Panc1 (cell line): ENCODE measurements around the gene TOPORS. TPM values are rescaled to one million over a fixed set of nuclear protein-coding genes. Genes with fewer than 3 reads are reported as not detected.

Experiments
- ATAC-seq: fragments of 200-7000 bp; cut with Tn5 transposase; 2 replicates; pipeline ENCODE4 v1.9.1; 2020; ENCODE audit warnings: mild to moderate bottlenecking, moderate library complexity
- BruUV-seq: library from RNA; stranded (reverse); fragments of 400-500 nt; replicated peaks from 2 replicates; lab custom pipeline; 2021; lab: Mats Ljungman, UMichigan
- CTCF ChIA-PET: fragments of 300-600 bp; sonication (Branson Sonifier 250); formaldehyde crosslinking; loops from one replicate; lab custom pipeline; 2022; ENCODE audit warnings: antibody characterized with exemption; lab: Charles Lee
- POLR2A ChIA-PET: fragments of 300-600 bp; sonication (Branson Sonifier 250); formaldehyde crosslinking; loops from one replicate; lab custom pipeline; 2022; ENCODE audit warnings: antibody characterized with exemption; lab: Charles Lee
- DNase-seq: peaks from one replicate; pipeline ENCODE4 v3.0.0-alpha.2; 2010; ENCODE audit warnings: low read depth, low spot score
- H3K27ac ChIP-seq: 2 replicates; pipeline ENCODE4 v1.5.1; 2011; ENCODE audit warnings: mild to moderate bottlenecking, low read length, inconsistent platforms
- H3K27me3 ChIP-seq: fragments of 200-500 bp; sonication (Bioruptor generic); 2 replicates; pipeline ENCODE4 v1.6.0; 2014; ENCODE audit warnings: low read length, inconsistent platforms; ENCODE audit not compliant: control insufficient read depth, insufficient read depth
- H3K36me3 ChIP-seq: fragments of 200-500 bp; sonication (Bioruptor generic); 2 replicates; pipeline ENCODE4 v1.5.1; 2014; ENCODE audit warnings: inconsistent platforms, mild to moderate bottlenecking, low read length, moderate library complexity; ENCODE audit not compliant: control insufficient read depth, insufficient read depth
- H3K4me1 ChIP-seq: 2 replicates; pipeline ENCODE4 v1.5.1; 2011; ENCODE audit warnings: inconsistent platforms, mild to moderate bottlenecking, low read length, moderate library complexity; ENCODE audit not compliant: control insufficient read depth, insufficient read depth
- H3K4me3 ChIP-seq, 2 experiments: 2 replicates each; pipeline ENCODE4 v1.5.1; 2011 to 2012; ENCODE audit warnings: low read depth in 2 of 2, low read length in 2 of 2, mild to moderate bottlenecking in 2 of 2, inconsistent platforms in 1 of 2, moderate library complexity in 1 of 2
- H3K9me3 ChIP-seq: fragments of 200-500 bp; sonication (Bioruptor generic); 2 replicates; pipeline ENCODE4 v1.5.1; 2014; ENCODE audit warnings: low read depth, mild to moderate bottlenecking, inconsistent platforms, low read length, moderate library complexity; ENCODE audit not compliant: control insufficient read depth, insufficient read depth
- CTCF ChIP-seq: fragments of 450-650 bp; IDR thresholded peaks from 2 replicates; pipeline ENCODE4 v1.5.1; 2017; ENCODE audit warnings: mild to moderate bottlenecking
- POLR2AphosphoS5 ChIP-seq: IDR thresholded peaks from 2 replicates; pipeline ENCODE4 v1.6.1; 2012; ENCODE audit warnings: mild to moderate bottlenecking, low read depth, low read length, moderate library complexity
- REST ChIP-seq, 2 experiments: IDR thresholded peaks; 2 replicates each; pipeline ENCODE4 v1.6.1; 2011 to 2012; ENCODE audit warnings: low read depth in 2 of 2, control low read depth in 1 of 2, low read length in 1 of 2, mild to moderate bottlenecking in 1 of 2, moderate library complexity in 1 of 2; ENCODE audit not compliant: insufficient read depth in 1 of 2
- SIN3A ChIP-seq: IDR thresholded peaks from 2 replicates; pipeline ENCODE4 v1.6.1; 2012; ENCODE audit warnings: low read depth, mild to moderate bottlenecking, low read length, moderate library complexity, borderline replicate concordance; ENCODE audit not compliant: insufficient read depth
- TCF7L2 ChIP-seq: IDR thresholded peaks from 2 replicates; pipeline ENCODE4 v1.6.1; 2011; ENCODE audit warnings: mild to moderate bottlenecking, low read depth, low read length, inconsistent platforms
- in situ Hi-C: cut with HindIII; loops from 2 replicates; pipeline ENCODE4 v1.10.0; 2016; ENCODE audit warnings: low sequenced_read_pairs, low pct_unique_long_range_greater_than_20kb
- intact Hi-C: fragments of 100-400 bp; cut with micrococcal nuclease; formaldehyde crosslinking; loops from one replicate; pipeline ENCODE4 v1.10.0; 2022; ENCODE audit not compliant: unreplicated experiment
- total RNA-seq: library from RNA; stranded (reverse); gene quantifications from one replicate; pipeline ENCODE4 v1.2.1, GENCODE V29; 2021; ENCODE audit not compliant: unreplicated experiment

Gene TOPORS
- total RNA-seq, 1 experiment from 2014 or later = 21.2 TPM

DNA sequence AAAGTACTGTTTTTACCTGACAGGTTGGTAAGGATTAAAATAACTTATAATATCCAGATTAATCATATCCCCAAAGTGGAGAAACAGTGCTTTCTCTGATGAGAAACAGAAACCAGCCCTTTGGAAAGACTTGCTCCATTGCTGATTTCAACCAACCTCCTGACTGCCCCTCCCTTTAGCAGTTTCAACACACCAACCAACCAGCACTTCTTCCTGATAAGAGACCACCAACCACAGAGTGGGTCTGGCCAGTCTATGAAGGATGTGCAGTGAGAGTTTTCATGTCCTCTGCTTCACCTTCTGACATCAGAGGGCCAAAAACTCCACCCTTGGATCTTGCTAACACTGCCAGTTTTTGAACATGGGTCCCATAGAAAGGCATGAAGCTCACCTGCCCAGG lies 54.5 kb downstream of the TOPORS start:
- ATAC-seq (no peak), DNase-seq (no peak)
- Histone ChIP-seq H3K36me3 (peaks cover 3% of the 10 kb centered on the region), H3K4me3 (no peak overlapping the region), H3K27me3 (no peaks in the 10 kb centered on the region), H3K4me1 (no peaks in the 10 kb centered on the region; the same call in 1 of the 2 replicates), H3K27ac (no peak overlapping the region), H3K9me3 (no peaks in the 10 kb centered on the region)
- in situ Hi-C loops (no loop called here), intact Hi-C loops (no loop called here)
- ChIA-PET CTCF (no interaction called here), POLR2A (no interaction called here)
- TF ChIP-seq REST (IDR thresholded peaks at IDR 0.05; ENCODE audit: insufficient read depth in 1 of 2, low read depth in 2 of 2, low read length in 1 of 2) (no peak), CTCF (no peak), SIN3A (no peak), TCF7L2 (no peak), POLR2AphosphoS5 (no peak)
- no TSS peak for BruUV-seq

- ChIA-PET CTCF (no interaction called here), POLR2A (interaction anchor here (0.5 kb wide), 1 partner anchor 38 kb away, joined by 3 read pairs; no protein-coding TSS in a partner anchor)
- Histone ChIP-seq H3K9me3 (no peaks in the 10 kb centered on the region), H3K36me3 (peaks cover 27% of the 10 kb centered on the region), H3K27ac (no peak overlapping the region), H3K27me3 (no peaks in the 10 kb centered on the region), H3K4me3 (no peak overlapping the region), H3K4me1 (no peaks in the 10 kb centered on the region)
- DNase-seq (no peak), ATAC-seq (no peak)
- intact Hi-C loops = no loop called here
- BruUV-seq = no TSS peak
- in situ Hi-C loops = no loop called here
- TF ChIP-seq REST (IDR thresholded peaks at IDR 0.05; ENCODE audit: insufficient read depth in 1 of 2, low read depth in 2 of 2, low read length in 1 of 2) = no peak
- TF ChIP-seq POLR2AphosphoS5 = no peak
- no peak for TF ChIP-seq SIN3A
- no peak for TF ChIP-seq TCF7L2
- TF ChIP-seq CTCF = no peak
Observed at GRCh38 chr9:32490601-32491000, 61.8 kb downstream of the TOPORS start.
